Activated T-cell treated with anti-CD3 and anti-CD28 coated beads, Interleukin-2, amount 50 U/mL, for 72 hours (primary cell): ENCODE measurements around the gene SUMO4. TPM values are rescaled to one million over a fixed set of nuclear protein-coding genes. Genes with fewer than 3 reads are reported as not detected.

Experiments used
- ATAC-seq, 2 donors: fragments of 150-1000 bp; cut with Tn5 transposase; replicated peaks in 1 of 2; 2 replicates each; pipeline ENCODE4 v1.10.0; 2021; ENCODE audit warnings: moderate library complexity in 2 of 2, mild to moderate bottlenecking in 1 of 2
- DNase-seq, 2 donors: peaks; one replicate each; pipeline ENCODE4 v3.0.0; 2021 to 2022; ENCODE audit warnings: mixed read lengths in 1 of 2
- H3K27ac Mint-ChIP-seq: one replicate; pipeline ENCODE4 v1.8.0; 2022; ENCODE audit warnings: mild to moderate bottlenecking, moderate library complexity, mixed read lengths
- H3K27me3 Mint-ChIP-seq: one replicate; pipeline ENCODE4 v1.8.0; 2022; ENCODE audit warnings: low read depth, mixed read lengths
- H3K36me3 Mint-ChIP-seq, 2 donors: one replicate each; pipeline ENCODE4 v1.8.0; 2022; ENCODE audit warnings: mixed read lengths in 2 of 2, mild to moderate bottlenecking in 1 of 2; ENCODE audit not compliant: insufficient read depth in 2 of 2
- H3K4me1 Mint-ChIP-seq: one replicate; pipeline ENCODE4 v1.8.0; 2022; ENCODE audit warnings: low read depth, mixed read lengths
- H3K4me3 Mint-ChIP-seq, 2 donors: one replicate each; pipeline ENCODE4 v1.8.0; 2022; ENCODE audit warnings: mild to moderate bottlenecking in 2 of 2, mixed read lengths in 2 of 2, moderate library complexity in 2 of 2
- H3K9me3 Mint-ChIP-seq, 2 donors: one replicate each; pipeline ENCODE4 v1.8.0; 2022; ENCODE audit warnings: mixed read lengths in 2 of 2
- total RNA-seq, 2 donors: library from RNA; stranded (reverse); gene quantifications; one replicate each; pipeline ENCODE4 v1.2.3, GENCODE V29; 2022

The SUMO4 gene
- total RNA-seq, 2 donors from 2014 or later, result 5.4 to 7.2 TPM

DNA sequence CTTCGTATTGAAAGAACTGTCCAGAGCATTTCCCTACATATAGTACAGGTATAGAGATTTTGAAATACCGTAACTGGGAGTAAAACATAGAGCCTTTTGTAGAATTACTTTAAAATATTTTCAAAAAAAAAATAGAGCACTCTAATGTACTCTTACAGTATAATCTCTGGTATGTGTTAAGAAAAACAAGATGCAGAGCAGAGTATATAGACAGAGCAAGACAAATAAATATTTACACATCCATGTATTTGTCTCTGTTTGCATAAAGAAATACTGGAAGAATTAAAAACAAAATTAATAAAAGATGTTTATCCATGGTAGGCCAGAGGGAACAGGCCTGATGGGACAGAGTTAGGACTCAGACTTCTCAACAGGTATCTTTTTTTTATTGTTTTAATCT lies 28.0 kb upstream of the SUMO4 start:
- no peaks in the 10 kb centered on the region for H3K27me3 Mint-ChIP-seq
- peaks cover 16 to 31% of the 10 kb centered on the region in 2 donors for H3K36me3 Mint-ChIP-seq
- DNase-seq, result no peak
- no peak overlapping the region for H3K27ac Mint-ChIP-seq
- no peak overlapping the region for H3K4me3 Mint-ChIP-seq
- H3K4me1 Mint-ChIP-seq, result peaks cover 68% of the 10 kb centered on the region
- no peaks in the 10 kb centered on the region for H3K9me3 Mint-ChIP-seq
- no peak for ATAC-seq

DNA sequence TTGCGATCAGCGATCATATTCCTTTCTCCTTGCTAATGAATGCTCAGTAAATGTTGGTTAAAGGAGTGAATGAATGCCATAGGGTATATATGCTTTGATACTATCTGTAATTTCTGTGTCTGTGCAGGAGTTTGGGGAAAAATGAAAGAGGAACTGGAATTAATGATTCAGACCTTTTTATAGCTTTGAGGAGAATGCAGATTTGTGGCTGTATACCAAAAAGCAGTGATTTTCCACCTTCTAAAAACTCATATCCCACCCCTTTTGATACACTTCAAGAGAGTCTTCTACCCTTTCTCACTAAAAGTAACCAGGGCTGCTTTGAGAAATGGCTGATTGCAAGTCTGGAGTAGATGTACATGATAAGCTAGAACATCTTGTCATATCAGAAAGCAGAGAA lies 26.6 kb upstream of the SUMO4 start:
- Mint-ChIP-seq H3K9me3 (no peaks in the 10 kb centered on the region), H3K27ac (peak overlapping the region; percentile 32), H3K4me3 (no peak overlapping the region), H3K27me3 (no peaks in the 10 kb centered on the region), H3K4me1 (peaks cover 72% of the 10 kb centered on the region), H3K36me3 (peaks cover 20 to 37% of the 10 kb centered on the region in 2 donors)
- DNase-seq (no peak), ATAC-seq (no peak)

DNA sequence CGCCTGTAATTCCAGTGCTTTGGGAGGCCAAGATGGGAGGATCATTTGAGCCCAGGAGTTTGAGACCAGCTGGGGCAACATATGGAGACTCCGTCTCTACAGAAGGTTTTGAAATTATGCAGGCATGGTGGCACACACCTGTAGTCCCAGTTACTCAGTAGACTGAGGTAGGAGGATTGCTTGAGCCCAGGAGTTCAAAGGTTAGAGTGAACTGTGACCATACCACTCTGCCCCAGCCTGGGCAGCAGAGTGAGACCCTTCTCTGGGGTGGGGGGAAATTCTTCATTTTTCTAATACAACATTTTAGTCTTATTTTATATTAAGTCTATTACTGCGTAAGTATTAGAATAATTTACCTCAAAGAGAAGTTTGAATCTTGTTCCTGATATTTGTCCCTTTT lies 20.1 kb upstream of the SUMO4 start:
- Mint-ChIP-seq H3K9me3 (peaks cover 0 to 2% of the 10 kb centered on the region in 2 donors), H3K27me3 (no peaks in the 10 kb centered on the region), H3K27ac (peak overlapping the region; percentile 81), H3K36me3 (peaks cover 27 to 70% of the 10 kb centered on the region in 2 donors), H3K4me1 (peaks cover 71% of the 10 kb centered on the region), H3K4me3 (peak overlapping the region in 1 of 2 donors; percentile 31)
- DNase-seq (no peak), ATAC-seq (no peak)

DNA sequence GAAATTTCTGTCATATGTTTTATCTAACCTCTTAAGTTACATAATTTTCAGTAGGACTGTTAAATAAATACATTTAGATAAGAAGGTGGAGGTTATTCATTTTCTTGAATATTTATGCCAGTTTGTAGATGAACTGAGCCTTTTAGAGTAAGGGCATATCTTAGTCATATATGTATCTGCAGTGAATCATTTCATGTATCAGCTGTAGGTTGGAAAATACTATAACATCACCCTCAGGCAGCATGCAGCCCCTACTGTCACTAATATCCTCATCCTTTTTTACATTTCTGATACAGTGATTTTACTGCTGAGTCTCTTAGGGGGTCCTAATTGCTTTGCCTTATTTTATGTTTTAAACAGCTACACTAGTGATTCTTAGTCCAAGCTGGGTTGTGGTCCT lies 19.5 kb upstream of the SUMO4 start:
- ATAC-seq, result peak; percentile 97
- Mint-ChIP-seq H3K27ac (peak overlapping the region; percentile 41), H3K4me3 (no peak overlapping the region), H3K36me3 (peaks cover 24 to 72% of the 10 kb centered on the region in 2 donors), H3K4me1 (peaks cover 66% of the 10 kb centered on the region), H3K9me3 (peaks cover 0 to 2% of the 10 kb centered on the region in 2 donors), H3K27me3 (no peaks in the 10 kb centered on the region)
- DNase-seq, result no peak

DNA sequence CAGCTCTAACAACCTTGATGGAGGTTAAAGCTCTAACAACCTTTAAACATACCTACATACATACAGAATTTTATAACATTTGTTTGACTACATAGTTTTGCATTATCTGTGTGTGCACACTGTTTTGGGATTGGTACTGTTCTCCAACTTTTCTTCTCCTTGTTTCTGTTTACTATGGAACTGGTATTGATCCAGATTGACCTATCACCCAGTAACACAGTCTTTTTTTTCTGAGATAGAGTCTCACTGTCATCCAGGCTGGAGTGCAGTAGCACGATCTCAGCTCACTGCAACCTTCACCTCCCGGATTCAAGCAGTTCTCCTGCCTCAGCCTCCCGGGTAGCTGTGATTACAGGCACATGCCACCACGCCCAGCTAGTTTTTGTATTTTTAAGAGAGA lies 16.7 kb upstream of the SUMO4 start:
- Mint-ChIP-seq H3K4me1 (peaks cover 71% of the 10 kb centered on the region), H3K27ac (peak overlapping the region; percentile 51), H3K4me3 (no peak overlapping the region), H3K9me3 (peaks cover 8% of the 10 kb centered on the region in 2 donors), H3K36me3 (peaks cover 32 to 84% of the 10 kb centered on the region in 2 donors), H3K27me3 (no peaks in the 10 kb centered on the region)
- no peak for ATAC-seq
- DNase-seq, result no peak

DNA sequence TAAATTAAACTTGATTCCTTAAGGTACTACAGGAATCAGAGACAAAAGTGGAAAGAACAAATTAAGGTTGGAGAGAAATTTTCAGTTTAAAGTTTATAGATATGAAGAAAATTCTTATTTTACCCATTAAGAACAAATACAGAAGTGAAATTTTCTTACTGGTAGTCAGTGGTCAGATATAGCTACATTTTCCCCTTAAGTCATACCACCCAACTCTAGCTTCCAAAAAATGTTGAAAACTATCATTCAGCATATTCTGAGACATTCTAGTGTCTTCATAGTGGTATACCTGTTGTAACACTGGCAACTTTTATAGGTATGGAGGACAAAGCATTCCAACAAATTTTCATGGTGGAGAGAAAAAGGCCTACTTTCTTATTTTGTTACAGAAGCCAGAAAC lies 15.6 kb upstream of the SUMO4 start:
- DNase-seq (no peak), ATAC-seq (no peak)
- Mint-ChIP-seq H3K9me3 (peaks cover 8% of the 10 kb centered on the region in 2 donors), H3K36me3 (peaks cover 24 to 76% of the 10 kb centered on the region in 2 donors), H3K4me1 (peaks cover 72% of the 10 kb centered on the region), H3K27me3 (no peaks in the 10 kb centered on the region), H3K27ac (peak overlapping the region; percentile 55), H3K4me3 (no peak overlapping the region)

DNA sequence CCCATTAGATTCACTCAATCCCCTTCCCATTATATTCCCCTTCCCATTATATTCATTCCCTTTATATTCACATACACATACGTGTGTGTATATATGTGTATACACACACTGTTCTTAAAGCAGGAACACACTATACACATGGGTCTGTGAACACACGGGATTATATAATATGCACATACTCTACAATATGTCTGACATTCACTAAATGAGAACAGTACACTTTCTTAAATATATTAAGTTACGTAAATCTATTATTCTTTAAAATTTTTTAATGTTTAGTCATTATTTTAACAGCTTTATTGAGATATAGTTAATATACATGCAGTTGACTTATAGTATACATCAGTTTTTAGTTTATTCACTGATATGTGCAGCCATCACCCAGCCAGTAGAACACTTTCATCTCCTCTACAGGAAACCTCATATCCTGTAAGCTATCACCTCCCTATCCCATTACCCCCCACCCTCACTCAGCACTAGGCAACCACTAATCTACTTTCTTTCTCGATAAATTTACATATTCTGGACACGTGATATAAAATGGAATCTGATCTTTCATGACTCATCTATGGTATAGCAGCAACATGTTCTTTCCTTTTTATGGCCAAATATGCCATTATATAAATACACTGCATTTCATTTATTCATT lies 13.9 kb upstream of the SUMO4 start:
- Mint-ChIP-seq H3K36me3 (peaks cover 27 to 78% of the 10 kb centered on the region in 2 donors), H3K27ac (peak overlapping the region; percentile 83), H3K4me3 (no peak overlapping the region), H3K9me3 (peaks cover 8% of the 10 kb centered on the region in 2 donors), H3K27me3 (no peaks in the 10 kb centered on the region), H3K4me1 (peaks cover 72% of the 10 kb centered on the region)
- ATAC-seq (no peak), DNase-seq (no peak)

DNA sequence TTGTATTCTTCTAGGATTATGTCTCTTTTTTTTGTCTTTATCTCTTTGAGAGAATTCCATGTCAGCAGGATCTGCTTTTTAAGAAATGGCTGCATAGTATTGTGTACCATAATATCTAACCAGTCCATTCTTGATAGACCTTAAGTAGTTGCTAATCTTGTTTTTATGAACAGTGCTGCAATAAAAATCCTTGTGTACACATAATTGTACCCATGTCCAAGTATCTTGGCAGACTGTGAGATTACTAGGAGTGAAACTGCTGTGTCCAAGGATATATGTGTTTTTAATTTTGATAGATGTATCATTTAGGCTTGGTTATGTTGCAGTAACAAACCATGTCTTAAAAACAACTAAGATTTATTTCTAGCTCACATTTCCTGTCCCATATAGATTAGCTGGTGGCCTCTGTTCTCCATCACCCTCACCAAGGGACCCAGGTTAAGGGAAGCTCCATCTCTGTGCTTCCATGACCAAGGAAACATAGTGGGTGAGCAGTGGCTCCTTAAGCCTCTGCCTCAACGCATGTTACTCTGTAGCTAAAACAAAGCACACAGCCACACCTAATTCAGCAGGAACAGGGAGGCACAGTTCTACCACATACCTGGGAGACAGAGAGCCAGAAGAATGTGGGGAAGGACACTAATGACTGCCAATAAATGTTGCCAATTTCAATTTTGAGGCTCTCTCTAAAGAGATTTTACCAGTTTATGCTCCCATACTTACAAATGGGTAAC lies 12.1 kb upstream of the SUMO4 start:
- no peak for DNase-seq
- peaks cover 80% of the 10 kb centered on the region for H3K4me1 Mint-ChIP-seq

DNA sequence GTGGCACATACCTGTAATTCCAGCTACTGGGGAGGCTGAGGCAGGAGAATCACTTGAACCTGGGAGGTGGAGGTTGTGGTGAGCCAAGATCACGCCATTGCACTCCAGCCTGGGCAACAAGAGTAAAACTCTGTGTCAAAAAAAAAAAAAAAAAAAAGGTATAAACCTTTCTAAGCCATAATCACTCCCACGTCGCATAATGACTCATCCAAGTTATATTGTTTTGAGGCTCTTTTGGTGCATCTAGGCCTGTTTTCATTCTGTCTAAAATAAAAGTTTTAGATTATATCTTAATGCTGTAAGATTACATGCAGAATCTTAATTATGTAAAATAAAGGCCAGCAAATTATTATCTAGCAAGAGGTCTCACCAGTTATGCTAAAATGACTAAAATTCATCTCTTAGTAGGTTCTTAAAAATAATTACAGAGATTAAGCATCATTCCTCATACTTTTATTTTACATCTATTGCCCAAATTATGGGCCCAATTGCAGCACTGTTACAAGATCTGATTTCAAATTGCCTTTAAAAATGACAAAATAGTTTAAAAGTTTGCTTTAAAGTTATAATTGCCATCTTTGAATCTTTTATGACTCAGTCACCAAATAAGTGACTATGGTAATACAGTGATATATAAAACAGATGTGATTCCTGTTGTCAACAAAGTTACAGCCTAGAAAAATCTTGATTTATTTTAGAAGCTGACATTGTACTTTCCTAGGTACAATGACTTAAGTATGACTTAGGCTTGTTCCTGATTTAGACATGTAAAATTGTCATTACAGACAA lies 10.4 kb upstream of the SUMO4 start:
- Mint-ChIP-seq H3K36me3 (peaks cover 28 to 66% of the 10 kb centered on the region in 2 donors), H3K27me3 (no peaks in the 10 kb centered on the region), H3K4me1 (peaks cover 84% of the 10 kb centered on the region), H3K4me3 (no peak overlapping the region), H3K9me3 (peaks cover 6 to 8% of the 10 kb centered on the region in 2 donors), H3K27ac (peak overlapping the region; percentile 63)
- peak; percentile 22 to 55 for ATAC-seq
- DNase-seq, result peak in 1 of 2 donors; percentile 14

More for the DNA sequence above, 12.1 kb upstream of the SUMO4 start:
- Mint-ChIP-seq H3K36me3 (peaks cover 32 to 74% of the 10 kb centered on the region in 2 donors), H3K9me3 (peaks cover 8% of the 10 kb centered on the region in 2 donors), H3K27me3 (no peaks in the 10 kb centered on the region), H3K4me3 (no peak overlapping the region), H3K27ac (no peak overlapping the region)
- ATAC-seq, result no peak

DNA sequence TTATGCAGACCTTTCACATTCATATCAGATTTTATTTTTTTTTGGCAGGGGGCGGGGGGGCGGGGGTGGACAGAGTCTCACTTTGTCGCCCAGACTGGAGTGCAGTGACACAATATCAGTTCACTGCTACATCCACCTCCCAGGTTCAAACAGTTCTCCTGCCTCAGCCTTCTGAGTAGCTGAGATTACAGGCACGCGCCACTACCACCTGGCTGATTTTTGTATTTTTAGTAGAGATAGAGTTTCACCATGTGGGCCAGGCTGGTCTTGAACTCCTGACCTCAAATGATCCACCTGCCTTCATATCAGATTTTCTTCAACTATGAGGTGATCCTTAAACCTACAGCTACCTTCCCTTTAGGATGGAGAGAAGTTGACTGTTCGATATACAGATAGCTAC lies 8.0 kb upstream of the SUMO4 start:
- Mint-ChIP-seq H3K27me3 (no peaks in the 10 kb centered on the region), H3K27ac (peak overlapping the region; percentile 88), H3K4me1 (peaks cover 82% of the 10 kb centered on the region), H3K9me3 (peaks cover 0 to 2% of the 10 kb centered on the region in 2 donors), H3K36me3 (peaks cover 26 to 61% of the 10 kb centered on the region in 2 donors), H3K4me3 (peak overlapping the region in 1 of 2 donors; percentile 71)
- DNase-seq (no peak), ATAC-seq (no peak)

DNA sequence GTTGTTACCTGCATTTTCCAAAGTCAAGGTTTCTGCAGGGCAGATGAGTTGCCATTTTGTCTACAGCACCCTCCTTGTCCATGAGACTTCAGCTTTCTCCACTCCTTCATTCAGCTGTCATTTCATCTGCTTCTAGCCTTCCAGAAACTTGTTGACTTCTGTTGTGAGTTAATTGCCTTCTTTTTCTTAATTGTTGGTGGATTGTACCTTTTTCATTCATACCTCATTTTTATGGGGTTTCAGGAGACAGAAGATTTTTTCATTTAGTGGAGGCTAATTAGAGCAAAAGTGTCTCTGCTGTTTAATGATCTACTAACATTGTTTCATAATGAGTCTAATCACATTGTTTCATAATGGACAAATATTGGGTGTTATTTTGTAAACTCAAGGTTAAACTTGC lies 7.5 kb upstream of the SUMO4 start:
- DNase-seq (no peak), ATAC-seq (no peak)
- no peaks in the 10 kb centered on the region for H3K9me3 Mint-ChIP-seq
- no peaks in the 10 kb centered on the region for H3K27me3 Mint-ChIP-seq
- H3K27ac Mint-ChIP-seq, result peak overlapping the region; percentile 88
- peaks cover 81% of the 10 kb centered on the region for H3K4me1 Mint-ChIP-seq
- peak overlapping the region; percentile 5 to 71 for H3K4me3 Mint-ChIP-seq
- H3K36me3 Mint-ChIP-seq, result peaks cover 26 to 61% of the 10 kb centered on the region in 2 donors

DNA sequence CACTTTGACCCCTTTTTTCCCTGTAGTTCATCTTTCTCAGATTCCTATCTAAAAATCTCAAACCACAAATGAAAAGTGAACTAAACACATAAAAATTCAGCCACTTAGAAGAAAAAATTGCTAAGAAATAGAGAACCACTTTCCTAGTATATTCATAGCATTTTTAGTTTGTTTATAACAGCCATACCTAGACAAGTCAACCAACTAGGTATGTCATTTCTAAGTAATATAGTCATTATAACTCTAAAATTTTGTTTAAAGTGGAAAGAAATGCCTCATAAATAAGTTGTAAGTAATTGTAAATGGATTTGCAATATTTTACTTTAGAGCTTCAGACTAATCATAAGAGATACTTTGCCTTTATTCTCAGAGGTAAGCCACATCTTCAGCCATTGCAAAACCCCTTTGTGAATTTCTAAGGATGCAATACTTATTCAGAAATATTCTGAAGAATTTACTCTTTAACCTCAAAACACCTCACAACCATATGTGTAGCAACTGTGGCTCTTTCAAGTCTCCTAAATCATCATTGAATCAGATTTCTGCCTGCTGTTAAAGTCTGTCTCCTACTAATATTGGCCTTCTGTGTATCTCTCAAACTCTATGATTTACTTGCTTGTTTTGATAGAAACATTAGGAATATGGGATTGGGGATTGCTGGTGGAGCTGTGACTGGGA lies 6.9 kb upstream of the SUMO4 start:
- Mint-ChIP-seq H3K36me3 (peaks cover 28 to 59% of the 10 kb centered on the region in 2 donors), H3K9me3 (no peaks in the 10 kb centered on the region), H3K4me3 (peak overlapping the region in 1 of 2 donors; percentile 71), H3K4me1 (peaks cover 77% of the 10 kb centered on the region), H3K27me3 (no peaks in the 10 kb centered on the region), H3K27ac (peak overlapping the region; percentile 88)
- ATAC-seq (peak; percentile 79 to 81), DNase-seq (no peak)
